Retinal pigment epithelial cell (primary cell): ENCODE data around the gene RFFL.
"Not testable (repeated sequence)": the region's sequence is repeated elsewhere in the genome, so short reads cannot be mapped to it uniquely, and the experiment has no call there.

Experiments
- DNase-seq: peaks from one replicate; pipeline ENCODE4 v3.0.0-alpha.2; 2010; ENCODE audit warnings: low read depth
- H3K4me3 ChIP-seq: 2 replicates; pipeline ENCODE4 v1.5.1; 2011; ENCODE audit warnings: mild to moderate bottlenecking, low read length, control low read depth, moderate library complexity
- TF ChIP-seq, protein P1 (sequence below): conservative IDR thresholded peaks from 2 replicates; pipeline ENCODE4 v1.5.1; 2011; ENCODE audit warnings: low read depth, low read length, control low read depth, inconsistent platforms

Gene RFFL

DNA sequence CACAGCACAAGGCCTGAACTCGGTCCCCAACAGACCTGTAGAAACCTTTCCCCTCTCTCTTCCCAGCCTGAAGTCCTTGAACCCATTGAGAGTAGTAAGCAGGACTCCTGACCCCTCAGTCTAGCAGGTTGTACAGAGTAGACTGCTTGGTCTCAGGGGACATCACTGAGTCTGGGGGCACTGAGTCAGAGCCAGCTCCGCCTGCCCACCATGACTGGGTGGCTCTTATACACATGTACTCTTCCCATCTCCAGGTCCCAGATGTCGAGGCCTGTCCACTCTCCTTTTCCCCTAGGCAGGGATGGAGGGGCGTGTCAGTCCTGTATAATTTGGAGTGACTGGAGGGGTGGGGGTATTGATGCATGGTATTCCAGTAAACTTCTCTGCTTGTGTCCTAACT lies 59.7 kb downstream of the RFFL start:
- no peak overlapping the region for H3K4me3 ChIP-seq
- DNase-seq, result no peak
- TF ChIP-seq, protein P1, sequence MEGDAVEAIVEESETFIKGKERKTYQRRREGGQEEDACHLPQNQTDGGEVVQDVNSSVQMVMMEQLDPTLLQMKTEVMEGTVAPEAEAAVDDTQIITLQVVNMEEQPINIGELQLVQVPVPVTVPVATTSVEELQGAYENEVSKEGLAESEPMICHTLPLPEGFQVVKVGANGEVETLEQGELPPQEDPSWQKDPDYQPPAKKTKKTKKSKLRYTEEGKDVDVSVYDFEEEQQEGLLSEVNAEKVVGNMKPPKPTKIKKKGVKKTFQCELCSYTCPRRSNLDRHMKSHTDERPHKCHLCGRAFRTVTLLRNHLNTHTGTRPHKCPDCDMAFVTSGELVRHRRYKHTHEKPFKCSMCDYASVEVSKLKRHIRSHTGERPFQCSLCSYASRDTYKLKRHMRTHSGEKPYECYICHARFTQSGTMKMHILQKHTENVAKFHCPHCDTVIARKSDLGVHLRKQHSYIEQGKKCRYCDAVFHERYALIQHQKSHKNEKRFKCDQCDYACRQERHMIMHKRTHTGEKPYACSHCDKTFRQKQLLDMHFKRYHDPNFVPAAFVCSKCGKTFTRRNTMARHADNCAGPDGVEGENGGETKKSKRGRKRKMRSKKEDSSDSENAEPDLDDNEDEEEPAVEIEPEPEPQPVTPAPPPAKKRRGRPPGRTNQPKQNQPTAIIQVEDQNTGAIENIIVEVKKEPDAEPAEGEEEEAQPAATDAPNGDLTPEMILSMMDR, result no peak

- TF ChIP-seq, protein P1, result no peak
- H3K4me3 ChIP-seq, result no peak overlapping the region
- DNase-seq, result no peak
Measured at GRCh38 chr17:35002876-35003551, 60.5 kb downstream of the RFFL start.

DNA sequence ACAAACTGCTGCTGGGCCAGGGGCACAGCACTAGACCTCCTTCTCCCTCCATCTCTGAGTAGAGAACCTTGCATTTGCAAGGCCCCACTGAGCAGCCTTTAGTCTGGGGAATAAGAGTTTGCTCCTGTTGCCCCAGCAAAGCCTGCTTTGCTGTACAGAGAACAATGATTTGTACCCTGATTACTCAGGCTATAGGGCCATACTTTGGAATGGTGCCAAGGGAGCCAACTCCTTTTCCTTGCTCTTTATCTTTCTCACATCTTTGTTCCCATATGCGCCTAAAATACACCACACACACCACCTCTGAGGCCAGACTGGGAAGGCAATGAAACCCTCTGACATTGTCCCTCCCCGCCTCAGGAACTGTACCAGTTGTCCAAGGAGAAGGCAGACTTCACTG lies 62.0 kb downstream of the RFFL start:
- TF ChIP-seq, protein P1, result no peak
- no peak overlapping the region for H3K4me3 ChIP-seq
- DNase-seq, result no peak

DNA sequence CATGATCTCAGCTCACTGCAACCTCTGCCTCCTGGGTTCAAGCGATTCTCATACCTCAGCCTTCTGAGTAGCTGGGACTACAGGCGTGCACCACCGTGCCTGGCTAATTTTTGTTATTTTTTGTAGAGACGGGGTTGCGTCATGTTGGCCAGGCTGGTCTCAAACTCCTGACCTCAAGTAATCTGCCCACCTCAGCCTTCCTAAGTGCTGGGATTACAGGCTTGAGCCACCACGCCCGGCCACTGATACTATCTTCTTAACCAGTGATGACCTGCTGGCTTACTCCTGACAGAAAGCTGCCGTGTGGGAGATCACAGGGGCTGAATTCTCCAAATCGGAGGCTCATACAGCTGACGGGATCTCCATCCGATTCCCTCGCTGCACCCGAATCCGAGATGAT lies 62.5 kb downstream of the RFFL start:
- DNase-seq, H3K4me3 ChIP-seq: not testable (repeated sequence)

- no peak for DNase-seq
- H3K4me3 ChIP-seq, result no peak overlapping the region
- TF ChIP-seq, protein P1, result no peak
Measured at GRCh38 chr17:34999456-34999855, 64.1 kb downstream of the RFFL start.

GRCh38 chr17:34998205-34998604 lies 65.3 kb downstream of the RFFL start:
- DNase-seq, result no peak
- TF ChIP-seq, protein P1, result peak; percentile 93
- no peak overlapping the region for H3K4me3 ChIP-seq

DNA sequence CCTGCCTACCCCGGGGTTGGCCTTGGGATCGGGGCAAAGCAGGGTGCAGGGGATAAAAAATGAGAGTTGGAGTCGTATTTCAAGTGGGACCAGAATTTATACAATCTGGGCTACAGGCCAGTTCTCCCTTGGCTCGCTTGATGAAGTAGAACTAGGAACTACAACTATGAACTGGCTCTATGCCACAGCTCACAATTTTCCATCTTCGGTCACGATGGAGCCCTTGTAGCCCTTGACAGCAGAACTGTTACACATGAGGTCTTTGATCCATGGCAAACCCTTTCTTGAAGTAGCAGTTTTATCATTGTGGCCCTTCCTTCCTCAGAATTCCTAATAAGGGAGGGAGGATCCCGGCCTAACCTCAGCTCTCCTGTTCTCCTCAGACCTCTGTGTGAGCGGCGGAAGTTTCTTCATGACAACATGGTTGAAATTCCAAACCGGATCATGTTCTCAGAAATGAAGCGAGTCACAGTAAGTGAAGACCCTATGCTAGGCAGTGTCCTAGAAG lies 66.1 kb downstream of the RFFL start:
- DNase-seq, result peak; percentile 67
- no peak overlapping the region for H3K4me3 ChIP-seq
- TF ChIP-seq, protein P1, result no peak
